SK-N-DZ (cell line): ENCODE results near the gene ERP27.

Source experiments
- DNase-seq: peaks from one replicate; pipeline ENCODE4 v3.0.0-alpha.2; 2015; ENCODE audit warnings: low spot score

ERP27 gene

GRCh38 chr12:14871247-14871646, 67.1 kb downstream of the ERP27 start:
- no peak for DNase-seq

GRCh38 chr12:14868916-14869506, 69.3 kb downstream of the ERP27 start:
- no peak for DNase-seq
